Activated T-helper 2 cell treated with anti-CD3 and anti-CD28 coated beads, Interferon-gamma antibody, Interleukin-2, Interleukin-4, amounts not matched to agents 10 μg/mL and 5 μg/mL and 100 μg/mL, durations not matched to agents 14 hours and 24 hours and 36 hours (primary cell): ENCODE data around the gene RGS14. TPM values are rescaled to one million over a fixed set of nuclear protein-coding genes. Genes with fewer than 3 reads are reported as not detected.
"Not testable (repeated sequence)": the region's sequence is repeated elsewhere in the genome, so short reads cannot be mapped to it uniquely, and the experiment has no call there.

Source experiments
- DNase-seq: peaks from one replicate; pipeline ENCODE4 v3.0.0; 2021; ENCODE audit warnings: low spot score
- H3K27ac Mint-ChIP-seq: one replicate; pipeline ENCODE4 v1.8.0; 2021; ENCODE audit warnings: mixed read lengths
- H3K27me3 Mint-ChIP-seq: one replicate; pipeline ENCODE4 v1.8.0; 2021; ENCODE audit warnings: low read depth, mixed read lengths
- H3K36me3 Mint-ChIP-seq: one replicate; pipeline ENCODE4 v1.8.0; 2021; ENCODE audit warnings: low read depth, mixed read lengths
- H3K4me1 Mint-ChIP-seq: one replicate; pipeline ENCODE4 v1.8.0; 2021; ENCODE audit warnings: low read depth, mixed read lengths
- H3K4me3 Mint-ChIP-seq: one replicate; pipeline ENCODE4 v1.8.0; 2021; ENCODE audit warnings: low read depth, mild to moderate bottlenecking, moderate library complexity, mixed read lengths
- H3K9me3 Mint-ChIP-seq: one replicate; pipeline ENCODE4 v1.8.0; 2021; ENCODE audit warnings: mixed read lengths
- intact Hi-C: fragments of 100-400 bp; cut with micrococcal nuclease; formaldehyde crosslinking; loops from one replicate; pipeline ENCODE4 v1.15.1; 2023
- total RNA-seq: library from RNA; stranded (reverse); gene quantifications from 2 replicates; pipeline ENCODE4 v1.2.3, GENCODE V29; 2022

Gene RGS14
- total RNA-seq, 1 donor from 2014 or later: 36.2 TPM

- no peak for DNase-seq
- Mint-ChIP-seq H3K36me3 (no peaks in the 10 kb centered on the region), H3K4me1 (peaks cover 5% of the 10 kb centered on the region), H3K4me3 (no peak overlapping the region), H3K27ac (no peak overlapping the region), H3K9me3 (no peaks in the 10 kb centered on the region), H3K27me3 (no peaks in the 10 kb centered on the region)
- intact Hi-C loops: no loop called here
Measured at GRCh38 chr5:177419046-177419445, 61.3 kb downstream of the RGS14 start.

DNA sequence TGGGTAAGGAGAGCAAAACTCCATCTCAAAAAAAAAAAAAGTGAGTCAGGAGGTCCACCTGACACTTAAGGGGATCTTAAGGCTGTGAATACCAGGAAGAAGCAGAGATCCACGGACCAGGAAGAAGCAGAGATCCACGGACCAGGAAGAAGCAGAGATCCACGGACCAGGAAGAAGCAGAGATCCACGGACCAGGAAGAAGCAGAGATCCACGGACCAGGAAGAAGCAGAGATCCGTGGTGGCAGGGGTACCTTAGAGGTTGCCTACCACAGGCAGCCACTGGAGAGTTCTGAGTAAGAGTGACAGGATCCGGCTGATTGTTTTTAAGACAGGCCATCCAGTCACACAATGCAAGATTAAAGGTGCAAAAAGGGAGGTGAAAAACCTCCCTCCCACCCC is 62.7 kb downstream of the RGS14 start:
- not testable (repeated sequence) for H3K9me3 Mint-ChIP-seq, H3K27me3 Mint-ChIP-seq

GRCh38 chr5:177421062-177421798 is 63.5 kb downstream of the RGS14 start:
- Mint-ChIP-seq H3K27ac (no peak overlapping the region), H3K4me3 (no peak overlapping the region), H3K36me3 (no peaks in the 10 kb centered on the region), H3K4me1 (peaks cover 15% of the 10 kb centered on the region), H3K9me3 (no peaks in the 10 kb centered on the region), H3K27me3 (no peaks in the 10 kb centered on the region)
- intact Hi-C loops: no loop called here
- DNase-seq: no peak

More for the DNA sequence above, 62.7 kb downstream of the RGS14 start:
- H3K4me1 Mint-ChIP-seq: peaks cover 13% of the 10 kb centered on the region
- intact Hi-C loops, DNase-seq, H3K27ac Mint-ChIP-seq, H3K4me3 Mint-ChIP-seq, H3K36me3 Mint-ChIP-seq: not testable (repeated sequence)

Other genes with a start within 250 kb of the RGS14 start
- gene NSD1, start 224.2 kb upstream of the RGS14 start, total RNA-seq: 100.0 and 103 TPM in 2 replicates
- 17.7 and 19.0 TPM in 2 replicates for gene RAB24, start 54.2 kb upstream of the RGS14 start, total RNA-seq
- gene PRELID1, start 54.1 kb upstream of the RGS14 start, total RNA-seq: 223 and 229 TPM in 2 replicates
- 12.8 and 13.9 TPM in 2 replicates for gene MXD3, start 46.0 kb upstream of the RGS14 start, total RNA-seq
- gene LMAN2, start 6.3 kb upstream of the RGS14 start, total RNA-seq: 130 and 137 TPM in 2 replicates
- gene SLC34A1, start 26.5 kb downstream of the RGS14 start, total RNA-seq: not detected in 2 replicates
- not detected in 2 replicates for gene PFN3, start 42.7 kb downstream of the RGS14 start, total RNA-seq
- 3.5 and 5.8 TPM in 2 replicates for gene F12, start 51.6 kb downstream of the RGS14 start, total RNA-seq
- gene GRK6, start 68.8 kb downstream of the RGS14 start, total RNA-seq: 131 and 134 TPM in 2 replicates
- 12.1 and 13.0 TPM in 2 replicates for gene PRR7, start 88.9 kb downstream of the RGS14 start, total RNA-seq
- gene DBN1, start 115.7 kb downstream of the RGS14 start, total RNA-seq: 28.7 and 32.9 TPM in 2 replicates
- gene PDLIM7, start 139.7 kb downstream of the RGS14 start, total RNA-seq: 85.4 and 86.9 TPM in 2 replicates
- 3.3 and 4.9 TPM in 2 replicates for gene DOK3, start 151.9 kb downstream of the RGS14 start, total RNA-seq
- 138 and 144 TPM in 2 replicates for gene DDX41, start 159.0 kb downstream of the RGS14 start, total RNA-seq
- 75.8 and 81.0 TPM in 2 replicates for gene FAM193B, start 196.6 kb downstream of the RGS14 start, total RNA-seq
- 174 and 175 TPM in 2 replicates for gene TMED9, start 234.3 kb downstream of the RGS14 start, total RNA-seq
- gene B4GALT7, start 242.2 kb downstream of the RGS14 start, total RNA-seq: 20.9 and 22.1 TPM in 2 replicates